Testis (tissue), 3 donors: ENCODE data around the gene MAN2A2. TPM values are rescaled to one million over a fixed set of nuclear protein-coding genes. Genes with fewer than 3 reads are reported as not detected.

Source experiments
- DNase-seq: peaks from one replicate; pipeline ENCODE4 v3.0.0-alpha.2; 2019
- H3K27ac ChIP-seq, 2 donors: fragments of 200-600 bp; sonication (generic); one replicate each; pipeline ENCODE4 v1.5.1; 2019
- H3K27me3 ChIP-seq: fragments of 200-600 bp; sonication (generic); one replicate; pipeline ENCODE4 v1.5.1; 2019
- H3K36me3 ChIP-seq: fragments of 200-600 bp; sonication (generic); one replicate; pipeline ENCODE4 v1.5.1; 2017; ENCODE audit warnings: low read depth; ENCODE audit errors: missing control alignments
- H3K4me1 ChIP-seq: fragments of 200-600 bp; sonication (generic); one replicate; pipeline ENCODE4 v1.5.1; 2019
- H3K4me3 ChIP-seq, 2 donors: fragments of 200-600 bp; sonication (generic); one replicate each; pipeline ENCODE4 v1.5.1; 2017 to 2019
- H3K9me3 ChIP-seq: fragments of 200-600 bp; sonication (generic); one replicate; pipeline ENCODE4 v1.5.1; 2017
- CTCF ChIP-seq, 3 experiments: fragments of 450-650 bp in 2 of 3; fragments of 200-600 bp in 1 of 3; sonication (generic) in 1 of 3; IDR thresholded peaks; one replicate each; pipeline ENCODE4 v1.5.1; 2016 to 2019; ENCODE audit warnings: antibody characterized with exemption in 3 of 3, mild to moderate bottlenecking in 2 of 3, moderate library complexity in 1 of 3
- POLR2A ChIP-seq: fragments of 450-650 bp; IDR thresholded peaks from one replicate; pipeline ENCODE4 v1.6.1; 2017; ENCODE audit warnings: antibody characterized with exemption, mild to moderate bottlenecking, moderate library complexity
- WGBS, 2 donors: methylation state at CpG; one replicate each; pipeline ENCODE4 v1.1.5; 2018; 5-methylcytosine and 5-hydroxymethylcytosine counted together
- intact Hi-C: fragments of 100-400 bp; cut with DNase I; formaldehyde crosslinking; loops from one replicate; pipeline ENCODE4 v1.15.1; 2023; ENCODE audit warnings: low total_unique reads
- polyA plus RNA-seq: library from polyadenylated mRNA; stranded (reverse); fragments of 350-450 nt; fragmentation: Illumina TruSeq; extraction: RNeasy Lipid Tissue Mini Kit (QIAGEN cat#74804); gene quantifications from one replicate; pipeline ENCODE4 v1.2.3, GENCODE V29; 2014; ENCODE audit warnings: low read depth, low replicate concordance; ENCODE audit not compliant: insufficient read depth
- small RNA-seq, 2 donors: library from RNA; depleted of rRNA; stranded (forward); fragments of <200 nt; gene quantifications; one replicate each; pipeline ENCODE3, GENCODE V24; 2016
- total RNA-seq, 2 donors: library from RNA; depleted of rRNA; stranded (reverse); fragments of >200 nt; gene quantifications; one replicate each; pipeline ENCODE4 v1.2.3, GENCODE V29; 2016

The MAN2A2 gene
- total and polyA plus RNA-seq, 3 donors from 2014 or later = 101 to 151 (median 128) TPM

GRCh38 chr15:90970274-90970673, 67.2 kb downstream of the MAN2A2 start:
- TF ChIP-seq POLR2A (no peak), CTCF (IDR thresholded peaks at IDR 0.05) (no peak)
- Histone ChIP-seq H3K4me3 (no peak overlapping the region), H3K27me3 (no peaks in the 10 kb centered on the region), H3K9me3 (no peaks in the 10 kb centered on the region), H3K4me1 (no peaks in the 10 kb centered on the region), H3K36me3 (no peaks in the 10 kb centered on the region), H3K27ac (no peak overlapping the region)
- WGBS, 2 donors = 86 to 91% methylated on average over 7 of the region's 7 CpGs
- intact Hi-C loops = no loop called here
- DNase-seq = no peak

GRCh38 chr15:90972133-90972532, 69.0 kb downstream of the MAN2A2 start:
- Histone ChIP-seq H3K27me3 (no peaks in the 10 kb centered on the region), H3K4me1 (no peaks in the 10 kb centered on the region), H3K4me3 (no peak overlapping the region), H3K9me3 (no peaks in the 10 kb centered on the region), H3K36me3 (no peaks in the 10 kb centered on the region), H3K27ac (no peak overlapping the region)
- TF ChIP-seq POLR2A = no peak
- TF ChIP-seq CTCF (IDR thresholded peaks at IDR 0.05) = no peak
- no peak for DNase-seq
- 97 to 99% methylated on average over 5 of the region's 5 CpGs for WGBS, 2 donors
- intact Hi-C loops = no loop called here

Small RNA genes lying within 50 kb of the gene (small RNA-seq; reads per million reads assigned to genes)
- gene RN7SL363P = 0 reads per million in 2 donors

Other genes with a start within 250 kb of the MAN2A2 start
- gene BLM, start 186.0 kb upstream of the MAN2A2 start, total RNA-seq = 1 to 10 TPM; 5.9 to 6.7 TPM
- 5.8 TPM for gene BLM, start 186.0 kb upstream of the MAN2A2 start, polyA plus RNA-seq
- gene FURIN, start 34.7 kb upstream of the MAN2A2 start, total RNA-seq = 10 to 100 TPM; 23.1 to 32.1 TPM
- gene FURIN, start 34.7 kb upstream of the MAN2A2 start, polyA plus RNA-seq = 21.5 TPM
- 10 to 100 TPM; 18.6 to 23.1 TPM for gene FES, start 18.8 kb upstream of the MAN2A2 start, total RNA-seq
- gene FES, start 18.8 kb upstream of the MAN2A2 start, polyA plus RNA-seq = 14.4 TPM
- gene HDDC3, start 29.2 kb downstream of the MAN2A2 start, total RNA-seq = 10 to 100 TPM; 16.7 to 18.3 TPM
- gene HDDC3, start 29.2 kb downstream of the MAN2A2 start, polyA plus RNA-seq = 12.1 TPM
- 10 to 100 TPM; 48.9 to 56.9 TPM for gene UNC45A, start 32.0 kb downstream of the MAN2A2 start, total RNA-seq
- gene UNC45A, start 32.0 kb downstream of the MAN2A2 start, polyA plus RNA-seq = 59.6 TPM
- 10 to 100 TPM; 17.5 TPM for gene RCCD1, start 51.6 kb downstream of the MAN2A2 start, total RNA-seq
- 21.1 TPM for gene RCCD1, start 51.6 kb downstream of the MAN2A2 start, polyA plus RNA-seq
- gene PRC1, start 91.2 kb downstream of the MAN2A2 start, total RNA-seq = 100 to 1,000 TPM in 1 of 2 donors, 10 to 100 TPM in 1; 74.3 to 104 TPM
- gene PRC1, start 91.2 kb downstream of the MAN2A2 start, polyA plus RNA-seq = 111 TPM
- gene VPS33B, start 119.3 kb downstream of the MAN2A2 start, total RNA-seq = 10 to 100 TPM; 12.6 to 20.6 TPM
- gene VPS33B, start 119.3 kb downstream of the MAN2A2 start, polyA plus RNA-seq = 16.9 TPM
- 1 to 10 TPM; 1.6 to 1.7 TPM for gene SV2B, start 197.0 kb downstream of the MAN2A2 start, total RNA-seq
- gene SV2B, start 197.0 kb downstream of the MAN2A2 start, polyA plus RNA-seq = 1.7 TPM